NCI-H524 treated with DMSO at 0.1 percent for 48 hours (cell line): ENCODE measurements around the gene KCNC3.
"Not testable (repeated sequence)": the region's sequence is repeated elsewhere in the genome, so short reads cannot be mapped to it uniquely, and the experiment has no call there.

Source experiments
- DNase-seq: peaks from one replicate; lab custom pipeline; 2025; lab: John Stamatoyannopoulos, UW

The KCNC3 gene

DNA sequence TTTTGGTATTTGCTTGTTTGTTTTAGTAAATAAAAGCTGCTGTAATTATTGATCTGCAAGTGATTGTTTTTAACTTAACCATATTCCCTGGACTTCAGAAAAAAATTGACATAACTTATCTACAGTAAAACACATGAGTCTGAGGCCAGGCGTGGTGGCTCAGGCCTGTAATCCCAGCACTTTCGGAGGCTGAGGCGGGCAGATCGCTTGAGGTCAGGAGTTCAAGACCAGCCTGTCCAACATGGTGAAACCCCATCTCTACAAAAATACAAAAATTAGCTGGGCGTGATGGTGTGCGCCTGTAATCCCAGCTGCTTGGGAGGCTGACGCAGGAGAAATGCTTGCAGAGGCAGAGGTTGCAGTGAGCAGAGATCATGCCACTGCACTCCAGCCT lies 24.3 kb upstream of the KCNC3 start:
- not testable (repeated sequence) for DNase-seq

DNA sequence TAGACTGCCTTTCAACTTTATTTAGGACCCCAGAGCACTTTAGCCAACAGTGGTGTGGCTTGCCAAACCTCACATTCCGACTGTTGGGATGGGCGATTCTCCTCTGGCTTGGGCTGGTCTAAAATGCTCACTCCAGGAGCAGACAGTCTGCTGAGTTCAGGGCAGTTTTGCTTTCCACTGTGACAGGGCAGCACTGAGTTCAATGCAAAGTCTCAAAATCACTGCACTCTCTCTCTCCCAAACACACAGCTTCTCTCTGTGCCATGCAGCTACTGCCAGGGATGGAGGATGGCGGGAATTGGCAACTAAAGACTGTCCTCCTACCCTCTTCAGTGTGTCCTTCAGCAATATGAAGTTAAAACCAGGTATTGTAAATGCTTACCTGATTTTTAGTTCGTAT lies 23.1 kb upstream of the KCNC3 start:
- DNase-seq = no peak

DNA sequence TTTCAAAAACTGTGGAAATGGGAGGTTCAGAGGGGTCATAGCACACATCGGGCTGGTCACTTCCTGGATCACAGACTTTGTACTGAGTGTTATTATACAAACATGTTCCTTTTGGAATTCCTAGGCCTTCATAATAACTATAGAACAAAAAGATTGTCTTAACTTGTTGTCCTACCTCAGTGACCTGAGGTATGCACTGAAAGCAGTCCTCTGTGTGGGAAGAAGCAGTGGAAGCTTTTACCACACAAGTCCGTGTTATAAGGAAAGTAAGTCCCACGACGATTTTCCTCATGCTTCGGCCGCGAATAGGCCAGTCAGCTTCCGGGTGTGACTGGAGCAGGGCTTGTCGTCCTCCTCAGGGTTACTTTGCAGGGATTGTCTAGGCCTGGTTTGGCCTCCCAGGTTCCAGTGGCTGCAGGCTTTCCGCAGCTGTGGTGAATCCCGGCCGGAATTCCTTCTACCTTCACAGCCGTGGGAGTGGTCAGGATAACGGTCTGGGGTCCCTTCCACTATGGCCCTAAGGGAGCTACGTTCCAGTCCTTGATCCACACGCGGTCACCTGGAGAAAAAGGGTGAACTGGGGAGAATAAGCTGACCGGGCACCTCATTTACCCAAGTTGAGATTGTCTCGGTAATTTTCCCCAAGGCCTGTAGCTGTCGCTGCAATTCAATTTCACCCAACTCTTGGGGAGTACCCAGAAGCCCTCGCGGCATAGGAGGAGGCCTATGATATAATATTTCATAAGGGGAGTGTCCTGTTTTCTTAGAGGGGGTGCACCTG lies 20.3 kb upstream of the KCNC3 start:
- no peak for DNase-seq

DNA sequence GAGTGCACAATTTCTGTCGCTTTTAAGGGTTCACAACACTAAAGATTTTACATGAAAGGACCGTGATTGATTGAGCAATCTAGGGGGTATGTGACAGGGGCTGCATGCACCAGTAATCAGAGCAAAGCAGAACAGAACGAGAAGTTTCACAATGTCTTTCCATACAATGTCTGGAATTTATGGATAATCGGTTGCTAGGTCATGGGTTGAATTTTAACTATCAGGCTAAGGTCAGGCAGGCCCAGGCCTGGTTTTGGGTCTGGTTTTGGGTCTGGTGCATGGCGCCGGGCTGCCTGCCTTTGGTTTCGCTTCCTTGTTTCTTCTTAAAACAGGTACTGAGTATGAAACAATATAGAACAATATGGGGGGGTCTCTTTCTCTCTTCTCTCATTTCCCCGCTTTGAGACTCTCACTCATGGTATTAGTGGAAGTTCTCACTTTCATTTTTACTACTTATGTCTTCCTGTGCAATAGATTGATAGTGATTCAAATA lies 18.0 kb upstream of the KCNC3 start:
- not testable (repeated sequence) for DNase-seq

DNA sequence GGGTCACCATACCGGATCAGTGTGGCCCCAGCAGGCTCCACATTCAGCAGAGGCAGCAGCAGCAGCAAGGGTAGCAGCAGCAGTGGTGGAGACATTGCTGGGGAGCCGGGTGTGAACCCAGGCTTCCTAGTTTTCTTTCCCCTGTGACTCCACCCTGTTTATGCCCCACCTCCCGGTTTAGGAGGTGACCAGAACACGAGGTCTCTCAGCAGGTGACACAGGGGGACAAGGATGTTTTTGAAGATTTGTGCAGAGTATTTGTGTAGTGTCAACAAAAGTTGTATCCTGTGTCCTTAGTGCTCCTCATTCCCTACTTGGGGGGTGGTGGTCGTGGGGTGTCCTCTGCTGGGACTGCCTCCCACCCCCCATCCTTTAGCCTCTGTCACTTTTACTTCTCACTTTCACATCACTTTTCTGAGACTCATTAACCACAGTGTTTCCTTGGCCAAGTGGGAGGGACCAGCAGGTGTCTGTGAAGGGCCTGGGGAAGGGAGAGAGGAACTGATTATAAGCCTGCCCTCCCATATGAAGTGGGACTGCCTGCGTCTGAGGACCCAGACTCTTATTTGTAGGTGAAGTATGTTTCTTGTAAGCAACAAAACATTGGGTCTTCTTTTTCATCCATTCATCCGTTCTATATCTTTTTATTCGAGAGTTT lies 15.6 kb upstream of the KCNC3 start:
- no peak for DNase-seq

DNA sequence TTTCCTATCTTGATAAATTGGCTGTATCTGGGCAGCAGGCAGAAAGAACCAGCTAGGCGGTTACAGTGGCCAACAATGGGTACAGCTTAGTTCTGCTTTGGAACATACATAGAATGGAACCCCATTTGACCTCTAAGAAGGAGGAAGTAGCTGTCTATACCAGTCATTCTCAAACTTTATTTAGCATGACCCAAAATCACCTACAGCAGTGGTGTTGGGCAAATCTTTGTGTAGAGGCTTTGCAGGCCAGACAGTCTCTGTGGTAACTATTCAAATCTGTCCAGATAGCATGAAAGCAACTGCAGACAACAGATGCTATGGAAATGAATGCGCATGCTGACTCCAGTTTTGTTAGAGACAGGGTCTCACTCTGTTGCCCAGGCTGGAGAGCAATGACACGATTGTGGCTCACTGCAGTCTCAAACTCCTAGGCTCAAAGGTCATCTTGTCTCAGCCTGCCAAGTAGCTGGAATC lies 12.0 kb upstream of the KCNC3 start:
- no peak for DNase-seq

DNA sequence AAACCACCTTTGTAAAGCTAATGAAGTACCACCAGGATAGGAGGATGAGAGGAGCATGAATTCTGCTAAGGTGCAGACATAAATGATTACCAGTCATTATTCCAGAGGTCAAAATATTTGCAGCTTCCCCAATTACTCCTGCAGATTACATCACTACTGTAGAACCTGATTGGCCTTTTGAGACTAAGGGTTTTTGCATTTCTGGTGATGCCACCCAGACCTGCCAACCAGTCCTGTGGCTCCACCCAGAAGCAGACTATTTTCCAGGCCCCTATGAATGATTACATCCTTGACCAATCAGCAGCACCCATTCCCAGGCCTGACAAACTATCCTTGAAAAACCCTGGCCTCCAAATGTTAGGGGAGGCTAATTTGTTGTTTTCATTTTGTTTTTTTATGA lies 11.2 kb upstream of the KCNC3 start:
- DNase-seq = no peak

DNA sequence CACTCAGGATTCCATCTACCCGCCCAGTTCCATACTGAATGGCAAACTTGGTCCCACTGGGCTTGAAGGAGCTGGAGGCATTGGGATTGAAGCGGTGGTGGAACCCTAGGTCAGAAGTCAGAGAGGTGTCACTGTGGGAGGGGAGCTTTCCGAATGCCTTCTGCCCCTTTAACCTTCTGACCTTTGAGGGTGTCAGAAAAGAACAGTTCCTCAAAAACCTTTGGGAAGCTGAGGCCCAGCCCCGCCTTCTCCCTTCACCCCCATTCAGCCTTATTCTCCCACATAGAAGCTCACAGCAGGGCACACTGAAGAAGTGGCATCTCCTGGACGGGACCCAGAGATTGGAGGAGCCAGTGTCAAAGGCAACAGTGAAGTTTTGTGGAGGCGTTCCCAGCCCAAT lies 7.9 kb upstream of the KCNC3 start:
- not testable (repeated sequence) for DNase-seq

DNA sequence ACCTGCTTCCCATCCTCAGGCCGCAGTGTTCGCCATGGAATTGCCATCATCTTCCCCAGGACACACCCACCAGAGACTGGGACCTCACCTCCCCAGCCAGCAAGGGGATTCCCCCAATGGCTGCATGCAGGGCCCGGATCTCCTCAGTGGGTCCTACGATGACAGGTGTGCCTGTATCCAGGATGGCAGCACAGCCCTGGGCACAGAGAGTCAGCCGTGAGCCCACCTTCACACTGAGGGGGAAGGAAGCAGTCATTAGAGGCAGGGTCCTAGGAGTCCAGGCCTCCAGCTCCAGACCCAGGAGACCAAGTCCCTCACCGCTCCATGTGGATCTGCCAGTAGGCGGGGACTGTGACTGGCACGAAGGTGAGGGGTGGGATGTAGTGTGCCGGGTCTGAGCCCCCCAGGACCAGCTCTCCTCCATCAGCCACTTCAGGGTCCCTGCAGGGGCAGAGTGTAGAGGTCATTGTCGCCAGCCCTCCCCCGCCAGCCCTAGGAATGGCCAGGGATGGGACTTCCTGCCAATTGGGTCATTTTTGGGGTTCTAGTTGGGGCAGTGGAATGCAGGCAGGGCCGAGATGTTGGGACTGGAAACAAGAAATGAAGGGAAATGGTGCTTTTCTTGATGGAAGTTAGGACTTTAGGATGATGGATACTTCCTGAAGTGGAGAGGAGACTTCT lies 5.7 kb upstream of the KCNC3 start:
- no peak for DNase-seq

DNA sequence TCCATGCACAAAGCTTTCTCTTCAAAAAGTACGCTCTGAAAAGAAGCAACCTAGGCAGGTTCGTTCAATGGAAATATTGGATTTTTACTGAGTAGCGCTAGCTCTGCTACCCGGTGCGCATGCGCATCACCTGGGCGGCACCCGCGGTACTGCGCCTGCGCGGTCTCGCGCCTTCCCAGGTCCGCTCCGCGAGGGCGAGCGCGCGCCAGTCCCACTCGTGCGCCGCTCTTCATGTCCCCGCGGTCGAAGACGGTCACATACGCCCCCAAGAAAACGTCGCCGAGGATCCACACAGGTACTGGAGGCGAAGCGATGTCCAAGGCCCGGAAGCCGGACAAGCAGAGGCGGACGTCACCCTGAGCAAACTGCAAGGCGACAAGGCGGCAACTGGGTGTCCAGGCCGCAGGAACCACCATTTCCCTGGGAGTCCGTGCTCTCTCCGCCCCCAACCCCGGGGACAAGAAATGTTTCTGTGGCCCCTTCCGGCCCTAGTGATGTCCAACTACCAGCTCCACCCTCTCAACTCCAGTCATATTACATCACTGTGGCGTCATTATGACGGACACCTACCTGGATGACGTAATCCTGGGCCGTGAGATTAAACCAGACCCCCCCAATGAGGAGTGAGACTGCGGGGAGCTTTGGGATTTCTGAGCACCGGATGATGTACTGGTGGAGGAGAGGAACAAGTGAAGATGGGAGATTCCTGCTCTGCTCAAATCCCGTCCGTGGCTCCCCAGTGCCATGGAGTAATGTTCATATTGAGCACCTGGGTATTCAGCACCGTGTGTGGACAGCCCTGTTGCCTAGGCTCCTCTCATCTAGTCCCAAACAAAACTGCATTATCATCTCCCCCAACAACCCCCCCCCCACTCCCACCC lies 4.8 kb upstream of the KCNC3 start:
- DNase-seq = no peak

DNA sequence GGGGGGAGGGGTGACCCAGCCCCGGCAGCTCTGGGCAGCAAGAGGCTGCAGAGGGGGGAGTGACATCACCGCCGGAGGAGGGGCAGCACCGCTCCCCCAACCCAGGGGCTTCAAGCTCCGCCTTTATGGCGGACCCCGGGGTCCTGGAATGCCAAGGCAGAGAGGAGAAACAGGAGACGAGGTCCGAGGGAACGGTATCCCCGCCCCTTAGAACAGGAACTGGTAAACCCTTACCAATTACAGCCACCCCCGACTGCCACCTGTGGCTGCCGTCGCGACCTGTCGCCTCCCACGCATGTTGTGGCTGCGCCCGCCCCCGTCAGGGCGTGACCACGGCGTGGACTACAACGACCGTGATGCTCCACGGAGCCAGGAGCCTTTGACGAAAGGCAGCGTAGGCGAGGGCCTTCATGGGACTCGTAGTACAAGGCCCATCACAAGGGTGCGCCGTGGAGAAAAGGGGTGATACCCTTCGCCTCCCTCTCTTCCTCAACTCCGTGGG lies 4.1 kb upstream of the KCNC3 start:
- no peak for DNase-seq

DNA sequence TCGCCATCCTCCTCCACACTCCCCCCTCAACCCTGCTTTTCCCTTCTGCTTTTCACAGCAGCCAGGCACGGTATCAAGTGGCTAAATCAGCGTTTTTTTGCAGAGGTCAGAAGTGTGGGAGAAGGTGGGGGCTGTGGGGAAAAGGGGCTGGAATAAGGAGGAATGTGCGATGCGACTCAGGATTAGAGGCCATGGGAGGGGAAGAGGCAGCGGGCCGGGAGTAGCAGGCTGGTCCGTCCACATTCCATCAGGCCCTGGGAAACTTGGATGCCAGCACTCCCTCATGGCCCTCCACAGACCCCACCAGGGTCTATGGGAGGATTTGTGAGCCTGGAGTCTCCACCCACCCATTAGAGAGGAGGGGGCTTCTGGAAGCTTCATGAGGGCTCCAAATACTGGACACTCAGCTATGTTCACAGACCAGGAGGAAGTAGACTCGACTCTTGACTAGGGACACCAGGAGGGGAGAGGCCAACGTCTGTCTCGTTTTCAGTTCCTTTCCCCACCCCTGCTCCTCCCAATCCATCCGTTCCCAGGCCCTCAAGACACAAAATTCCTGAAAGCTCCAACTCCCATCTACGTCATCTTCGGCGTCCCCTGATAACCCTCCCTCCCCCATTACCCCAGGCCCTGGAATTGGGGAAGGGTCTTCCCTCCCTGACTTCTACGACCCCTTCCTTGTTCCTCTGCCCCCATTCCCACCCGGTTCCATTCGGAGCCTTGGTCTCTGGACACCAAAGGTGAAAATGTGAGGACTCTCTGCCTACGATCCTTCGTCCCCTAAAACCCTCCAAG lies 3.3 kb upstream of the KCNC3 start:
- DNase-seq = no peak

DNA sequence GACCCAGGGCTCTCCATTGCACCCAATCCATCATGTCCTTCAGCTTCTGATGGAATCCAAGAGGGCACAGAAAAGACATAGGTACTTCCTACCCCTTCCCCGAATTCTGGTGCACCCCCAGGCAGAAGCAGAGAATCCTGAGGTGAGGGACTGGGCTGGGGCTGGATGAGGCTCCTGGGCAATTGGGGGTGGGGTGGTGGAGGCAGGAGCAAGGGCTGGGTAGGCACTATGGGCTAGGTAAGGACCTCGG lies 2.7 kb upstream of the KCNC3 start:
- no peak for DNase-seq

DNA sequence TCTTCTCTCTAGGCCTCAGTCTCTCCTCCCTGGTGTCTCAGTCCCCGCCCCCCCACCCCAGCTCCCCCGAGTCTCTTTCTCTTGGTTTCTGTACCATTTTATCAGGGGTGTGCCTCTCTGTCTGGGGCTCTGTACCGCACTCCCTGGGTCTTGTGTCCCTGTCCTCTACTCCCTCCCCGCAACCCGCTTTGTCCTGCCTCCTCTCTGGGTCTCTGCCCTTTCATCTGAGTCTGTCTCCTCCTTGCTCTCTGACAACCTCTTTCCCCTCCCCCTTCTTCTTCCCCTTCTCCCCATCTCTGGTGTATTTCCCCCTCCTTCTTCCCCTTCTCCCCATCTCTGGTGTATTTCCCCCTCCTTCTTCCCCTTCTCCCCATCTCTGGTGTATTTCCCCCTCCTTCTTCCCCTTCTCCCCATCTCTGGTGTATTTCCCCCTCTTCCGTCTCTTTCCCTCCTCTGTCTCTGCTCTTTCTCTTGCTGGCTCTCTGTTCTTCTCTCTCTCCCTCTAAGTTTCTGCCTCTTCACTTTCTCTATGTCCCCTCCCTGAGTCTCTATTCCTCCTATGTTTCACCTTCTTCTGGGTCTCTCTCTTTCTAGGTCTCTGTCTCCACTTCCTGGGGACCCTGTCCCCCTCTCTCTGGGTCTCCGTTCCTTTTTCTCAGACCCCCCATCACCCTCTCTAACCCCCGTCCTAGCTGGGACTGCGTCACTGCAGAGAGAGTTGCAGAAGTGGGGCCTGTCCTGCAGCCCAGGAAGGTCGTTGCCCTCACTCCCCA lies 2.2 kb upstream of the KCNC3 start:
- no peak for DNase-seq

DNA sequence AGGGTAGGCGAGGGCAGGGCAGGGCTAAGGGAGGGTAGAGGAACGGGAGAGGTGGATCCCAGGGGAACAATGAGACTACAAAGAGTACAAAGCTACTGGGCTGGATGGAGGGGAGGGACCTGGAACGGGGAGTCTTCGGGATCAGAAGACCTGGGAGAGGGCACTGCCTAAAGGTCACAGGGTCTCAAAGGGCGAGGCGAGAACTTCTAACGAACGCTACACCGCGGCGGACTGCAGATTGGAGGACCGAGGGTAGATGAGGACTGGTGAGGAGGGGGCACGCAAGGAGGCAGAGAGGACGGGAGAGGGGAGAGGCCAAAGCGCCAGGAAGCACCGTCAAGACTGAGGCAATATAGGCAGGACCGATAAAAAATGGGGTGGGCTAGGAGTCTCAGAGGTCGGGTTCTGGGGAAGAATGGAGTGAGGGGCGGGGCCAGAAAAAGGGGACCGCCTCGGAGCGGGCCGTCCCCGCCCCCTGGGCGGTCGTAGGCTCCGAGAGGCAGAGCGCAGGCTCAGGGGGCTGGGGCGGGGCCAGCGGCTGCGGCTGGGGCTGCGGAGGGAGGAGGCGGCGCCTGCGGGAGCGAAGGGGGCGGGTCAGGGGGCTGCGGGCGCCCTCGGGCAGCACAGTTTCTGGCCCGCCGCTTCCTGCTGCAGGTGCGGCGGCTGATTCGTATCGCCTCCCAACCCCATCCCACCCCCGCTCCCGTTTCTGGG lies 1.3 kb upstream of the KCNC3 start:
- no peak for DNase-seq

DNA sequence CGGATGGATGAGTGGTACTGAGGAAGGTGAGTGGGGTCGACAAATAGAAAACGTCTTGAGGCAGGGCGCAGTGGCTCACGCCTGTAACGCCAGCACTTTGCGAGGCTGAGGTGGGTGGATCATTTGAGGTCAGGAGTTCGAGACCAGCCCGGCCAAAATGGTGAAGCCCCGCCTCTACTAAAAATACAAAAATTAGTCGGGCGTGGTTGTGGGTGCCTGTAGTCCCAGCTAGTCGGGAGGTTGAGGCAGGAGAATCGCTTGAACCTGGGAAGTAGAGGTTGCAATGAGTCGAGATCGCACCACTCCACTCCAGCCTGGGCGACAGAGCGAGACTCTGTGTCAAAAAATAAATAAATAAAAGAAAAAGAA lies 733 bp upstream of the KCNC3 start:
- not testable (repeated sequence) for DNase-seq

DNA sequence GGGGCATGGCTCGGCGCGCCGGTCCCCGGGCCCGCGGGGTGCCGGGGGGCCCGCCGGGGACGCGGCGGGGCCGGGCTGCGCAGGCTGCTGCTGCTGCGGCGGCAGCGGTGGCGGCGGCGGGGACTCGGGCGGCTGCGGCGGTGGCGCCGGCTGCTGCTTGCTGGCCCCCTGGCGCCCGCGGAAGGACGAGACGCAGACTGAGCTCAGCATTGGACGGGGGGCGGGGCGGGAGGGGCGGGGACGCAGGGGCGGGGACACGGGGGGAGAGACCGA lies 368 bp downstream of the KCNC3 start:
- no peak for DNase-seq

DNA sequence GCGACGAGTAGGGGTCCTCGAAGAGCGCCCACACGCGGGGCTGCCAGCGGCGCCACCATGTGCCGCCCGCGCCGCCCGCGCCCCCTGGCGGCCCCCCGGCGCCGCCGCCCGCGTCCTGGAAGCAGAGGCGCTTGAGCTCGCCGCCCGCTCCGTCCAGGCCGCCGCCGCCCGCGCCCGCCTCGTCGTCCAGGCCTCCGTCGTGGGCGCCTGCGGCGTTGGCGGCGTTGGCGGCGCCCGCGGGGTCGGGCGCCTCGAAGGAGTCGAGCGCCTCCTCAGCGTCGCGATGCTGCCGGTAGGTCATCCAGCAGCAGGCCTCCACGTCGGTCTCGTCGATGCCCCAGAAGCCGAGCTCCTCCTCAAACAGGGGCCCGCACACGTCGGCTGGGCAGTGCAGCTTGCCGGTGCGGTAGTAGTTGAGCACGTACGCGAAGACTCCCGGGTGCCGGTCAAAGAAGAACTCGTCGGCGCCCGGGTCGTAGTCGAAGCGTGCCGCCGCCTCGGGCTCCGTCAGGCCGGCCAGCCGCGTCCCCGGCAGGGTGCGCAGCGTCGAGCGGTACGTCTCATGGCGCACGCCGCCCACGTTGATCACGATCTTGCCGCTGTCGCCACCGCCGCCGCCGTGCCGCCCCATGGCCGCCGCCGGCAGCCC lies 829 bp downstream of the KCNC3 start:
- no peak for DNase-seq

DNA sequence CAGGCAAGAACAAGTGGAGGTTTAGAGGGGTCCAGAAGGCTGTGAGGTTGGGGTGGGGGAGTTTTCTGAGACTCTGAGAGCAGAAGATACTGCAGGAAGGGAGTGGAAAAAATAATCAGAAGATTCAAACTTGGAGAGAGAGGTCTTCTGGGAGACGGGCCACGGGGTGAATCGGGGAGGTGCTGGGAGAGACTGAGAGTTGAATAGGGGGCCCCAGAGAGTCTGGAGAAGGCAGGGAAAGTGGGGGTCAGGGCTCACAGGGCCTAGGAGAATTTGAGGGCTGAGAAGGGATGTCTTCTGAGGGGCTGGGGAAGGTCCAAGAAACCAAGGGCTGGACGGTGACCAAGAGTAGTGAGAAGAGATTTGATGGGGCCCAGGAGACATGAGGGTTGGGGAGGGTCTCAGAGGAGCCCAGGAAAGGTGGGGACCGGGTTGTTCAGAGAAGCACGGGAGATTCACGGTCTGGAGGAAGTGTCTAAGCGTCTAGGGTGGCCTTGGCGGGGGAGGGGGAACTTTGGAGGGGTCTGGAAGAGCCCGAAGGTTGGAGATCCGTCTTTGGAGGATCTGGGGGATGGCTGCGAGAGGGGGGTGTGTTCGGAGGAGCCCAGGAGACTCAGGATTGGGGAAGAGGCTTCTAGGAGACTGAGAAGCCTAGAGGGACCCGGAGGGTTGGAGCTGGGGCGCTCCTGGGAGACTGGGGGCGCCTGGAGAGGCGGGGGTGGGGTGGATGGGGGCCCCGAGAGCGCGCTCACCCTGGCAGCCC lies 1.5 kb downstream of the KCNC3 start:
- DNase-seq = no peak
